ENCODE data around the gene CDYL2.

DNA sequence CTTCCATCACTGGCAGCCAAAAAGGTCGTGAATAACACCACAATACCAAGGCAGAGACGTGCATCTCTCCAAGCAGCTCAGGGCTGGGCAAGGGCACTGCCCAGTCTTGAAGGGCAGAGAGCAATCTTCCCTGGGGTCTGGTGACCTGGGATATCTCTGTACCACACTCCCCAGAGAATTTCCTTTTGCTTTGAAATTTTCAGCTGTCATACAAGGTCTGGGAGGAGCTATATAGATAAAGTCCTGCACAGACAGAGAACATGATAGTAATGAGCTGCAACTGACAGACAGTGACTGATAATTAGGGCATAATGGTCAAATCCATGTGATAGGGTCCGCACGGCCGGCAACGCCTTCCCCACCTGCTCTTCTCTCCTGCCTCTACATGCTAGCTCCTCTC, 195.5 kb downstream of the CDYL2 start:
- TF ChIP-seq EZH2phosphoT487 (IDR thresholded peaks at IDR 0.05; ENCODE audit: insufficient read depth, low read depth) = no peak
- TF ChIP-seq EZH2 (IDR thresholded peaks at IDR 0.05; ENCODE audit: insufficient read depth, poor library complexity, severe bottlenecking) = no peak
